Measurements from ENCODE around the gene CEP57. TPM values are rescaled to one million over a fixed set of nuclear protein-coding genes. Genes with fewer than 3 reads are reported as not detected.
"Not testable (repeated sequence)": the region's sequence is repeated elsewhere in the genome, so short reads cannot be mapped to it uniquely, and the experiment has no call there.

CEP57 gene
- total RNA-seq, 1 experiment from 2014 or later = 36.1 TPM

- DNase-seq (ENCODE audit: low spot score) = not testable (repeated sequence)
Observed at GRCh38 chr11:95854362-95854761, 64.1 kb downstream of the CEP57 start.

- not testable (repeated sequence) for DNase-seq (ENCODE audit: low spot score)
Observed at GRCh38 chr11:95860024-95860423, 69.7 kb downstream of the CEP57 start.

GRCh38 chr11:95863486-95864140, 73.3 kb downstream of the CEP57 start:
- no peak for DNase-seq (ENCODE audit: low spot score)

- DNase-seq (ENCODE audit: low spot score) = no peak
Observed at GRCh38 chr11:95867105-95867504, 76.8 kb downstream of the CEP57 start.

- not testable (repeated sequence) for DNase-seq (ENCODE audit: low spot score)
Observed at GRCh38 chr11:95870877-95871276, 80.6 kb downstream of the CEP57 start.

GRCh38 chr11:95877291-95877690, 87.0 kb downstream of the CEP57 start:
- DNase-seq (ENCODE audit: low spot score) = peak; percentile 95

Other genes with a start within 250 kb of the CEP57 start
- gene FAM76B, start 716 bp upstream of the CEP57 start, total RNA-seq (2014; rRNA removed; shearing (Covaris generic)) = 5.4 and 11.3 TPM in 2 replicates
- 28.9 and 30.3 TPM in 2 replicates for gene MTMR2, start 133.6 kb downstream of the CEP57 start, total RNA-seq (2014; rRNA removed; shearing (Covaris generic))

All from H4 (cell line).